GM23338 (cell line): ENCODE data around the gene ZNF48. TPM values are rescaled to one million over a fixed set of nuclear protein-coding genes. Genes with fewer than 3 reads are reported as not detected.

Source experiments
- ATAC-seq: fragments of 200-7000 bp; cut with Tn5 transposase; 3 replicates; pipeline ENCODE4 v1.9.1; 2020
- DNase-seq: peaks from one replicate; pipeline ENCODE4 v3.0.0-alpha.2; 2015; ENCODE audit warnings: low spot score
- H2AFZ ChIP-seq: fragments of 200-600 bp; sonication (generic); 2 replicates; pipeline ENCODE4 v1.8.0; 2016; ENCODE audit warnings: antibody characterized with exemption, mild to moderate bottlenecking, moderate library complexity
- H3F3A ChIP-seq: fragments of 200-600 bp; sonication (generic); replicated peaks from 2 replicates; pipeline ENCODE4 v1.8.0; 2017; ENCODE audit warnings: antibody characterized with exemption, mixed run types, low read depth
- H3K27ac ChIP-seq: fragments of 200-600 bp; sonication (generic); 2 replicates; pipeline ENCODE4 v1.6.1; 2016; ENCODE audit warnings: low read depth
- H3K27me3 ChIP-seq: fragments of 200-600 bp; sonication (generic); 2 replicates; pipeline ENCODE4 v1.8.0; 2016; ENCODE audit warnings: mild to moderate bottlenecking, mixed run types, moderate library complexity; ENCODE audit not compliant: insufficient read depth
- H3K36me3 ChIP-seq: fragments of 200-600 bp; sonication (generic); 2 replicates; pipeline ENCODE4 v1.8.0; 2016; ENCODE audit warnings: mild to moderate bottlenecking; ENCODE audit not compliant: insufficient read depth
- H3K4me1 ChIP-seq: fragments of 200-600 bp; sonication (generic); 2 replicates; pipeline ENCODE4 v1.8.0; 2016; ENCODE audit warnings: mild to moderate bottlenecking, moderate library complexity; ENCODE audit not compliant: insufficient read depth
- H3K4me2 ChIP-seq: fragments of 200-600 bp; sonication (generic); 2 replicates; pipeline ENCODE4 v1.7.1; 2017; ENCODE audit warnings: mixed run types
- H3K4me3 ChIP-seq: fragments of 200-600 bp; sonication (generic); 2 replicates; pipeline ENCODE4 v1.6.1; 2016; ENCODE audit warnings: mixed run types
- H3K79me2 ChIP-seq: fragments of 200-600 bp; sonication (generic); replicated peaks from 2 replicates; pipeline ENCODE4 v1.8.0; 2017; ENCODE audit warnings: mild to moderate bottlenecking; ENCODE audit not compliant: insufficient read depth
- H3K9me2 ChIP-seq: fragments of 200-600 bp; sonication (generic); 2 replicates; pipeline ENCODE4 v1.8.0; 2017; ENCODE audit not compliant: insufficient read depth
- H4K20me1 ChIP-seq: fragments of 200-600 bp; sonication (generic); replicated peaks from 2 replicates; pipeline ENCODE4 v1.8.0; 2017; ENCODE audit warnings: mild to moderate bottlenecking; ENCODE audit not compliant: insufficient read depth
- H3K27ac Mint-ChIP-seq: 2 replicates; pipeline ENCODE4 v1.8.0; 2020; ENCODE audit warnings: inconsistent platforms, mild to moderate bottlenecking, moderate library complexity, mixed read lengths
- H3K27me3 Mint-ChIP-seq: 3 replicates; pipeline ENCODE4 v1.8.0; 2022; ENCODE audit warnings: low read depth, mild to moderate bottlenecking, moderate library complexity, mixed read lengths, inconsistent platforms; ENCODE audit not compliant: insufficient read depth, poor library complexity
- H3K36me3 Mint-ChIP-seq: 3 replicates; pipeline ENCODE4 v1.8.0; 2021; ENCODE audit warnings: low read depth, mild to moderate bottlenecking, inconsistent platforms, moderate library complexity, mixed read lengths
- H3K4me1 Mint-ChIP-seq: 3 replicates; pipeline ENCODE4 v1.8.0; 2020; ENCODE audit warnings: mild to moderate bottlenecking, inconsistent platforms, mixed read lengths
- H3K4me3 Mint-ChIP-seq: 3 replicates; pipeline ENCODE4 v1.8.0; 2021; ENCODE audit warnings: moderate library complexity, mild to moderate bottlenecking, inconsistent platforms, mixed read lengths
- H3K9me3 Mint-ChIP-seq: 3 replicates; pipeline ENCODE4 v1.8.0; 2020; ENCODE audit warnings: moderate library complexity, mild to moderate bottlenecking, inconsistent platforms, mixed read lengths
- CTCF ChIP-seq, 2 experiments: fragments of 200-600 bp in 1 of 2; sonication (generic) in 1 of 2; conservative IDR thresholded peaks; 2 replicates each; pipeline versions ENCODE4 v1.5.1 to v1.6.1; 2016 to 2017; ENCODE audit warnings: antibody characterized with exemption in 2 of 2, low read depth in 2 of 2, mild to moderate bottlenecking in 2 of 2, moderate library complexity in 1 of 2
- ETS1 ChIP-seq: IDR thresholded peaks from 2 replicates; pipeline ENCODE4 v1.6.1; 2016; ENCODE audit warnings: antibody characterized with exemption
- POLR2AphosphoS5 ChIP-seq: IDR thresholded peaks from 2 replicates; pipeline ENCODE4 v1.6.1; 2016; ENCODE audit warnings: antibody characterized with exemption, low read depth
- ZNF114 ChIP-seq: fragments of 250-450 bp; sonication (Bioruptor Pico); IDR thresholded peaks from 2 replicates; pipeline ENCODE4 v1.5.0; 2020; ENCODE audit warnings: mild to moderate bottlenecking, moderate library complexity
- ZNF462 ChIP-seq: fragments of 250-450 bp; sonication (Bioruptor Pico); IDR thresholded peaks from 2 replicates; pipeline ENCODE4 v1.5.0; 2020; ENCODE audit warnings: mild to moderate bottlenecking, moderate library complexity
- polyA plus RNA-seq: library from polyadenylated mRNA; unstranded; fragments of >200 nt; fragmentation: Nextera tagmentation; extraction: Ambion mirVana; gene quantifications from 2 replicates; pipeline ENCODE4 v1.2.1, GENCODE V29; 2016
- total RNA-seq: library from RNA; depleted of rRNA; stranded (reverse); fragments of >200 nt; shearing (Covaris generic); gene quantifications from 2 replicates; pipeline ENCODE4 v1.2.3, GENCODE V29; 2014

ZNF48 gene
- total and polyA plus RNA-seq, 2 experiments from 2014 or later = 4.8 to 44.3 TPM

GRCh38 chr16:30429418-30429677, 34.1 kb downstream of the ZNF48 start:
- ATAC-seq (peak; percentile 57), DNase-seq (peak; percentile 75)
- H3K27me3 Mint-ChIP-seq = peaks cover 9% of the 10 kb centered on the region
- H3K79me2 ChIP-seq = peaks cover 32% of the 10 kb centered on the region
- 0 out of 2 replicates have a peak overlapping the region, but pooled peaks have one; percentile 19 for H2AFZ ChIP-seq
- peaks cover 15% of the 10 kb centered on the region for H3K4me1 ChIP-seq
- H3K4me1 Mint-ChIP-seq = peaks cover 11% of the 10 kb centered on the region
- H3K9me3 Mint-ChIP-seq = no peaks in the 10 kb centered on the region; the same call in 2 of the 3 replicates
- H4K20me1 ChIP-seq = peaks cover 10% of the 10 kb centered on the region; the same call in 1 of the 2 replicates
- peaks cover 39% of the 10 kb centered on the region for H3K36me3 Mint-ChIP-seq
- H3K27ac Mint-ChIP-seq = 0 out of 2 replicates have a peak overlapping the region, but pooled peaks have one; percentile 45
- H3K4me3 ChIP-seq = peak overlapping the region; percentile 67
- H3F3A ChIP-seq = peaks cover 11% of the 10 kb centered on the region
- peaks cover 7% of the 10 kb centered on the region; the same call in 1 of the 2 replicates for H3K36me3 ChIP-seq
- H3K4me3 Mint-ChIP-seq = no peak overlapping the region
- H3K4me2 ChIP-seq = peak overlapping the region; percentile 91
- H3K27ac ChIP-seq = no peak overlapping the region
- 0 out of 2 replicates have a peak, but pooled peaks have one; percentile 12 for TF ChIP-seq ETS1
- no peak for TF ChIP-seq ZNF114 (CRISPR knock-in tag)
- no peaks in the 10 kb centered on the region for H3K9me2 ChIP-seq
- H3K27me3 ChIP-seq = no peaks in the 10 kb centered on the region

DNA sequence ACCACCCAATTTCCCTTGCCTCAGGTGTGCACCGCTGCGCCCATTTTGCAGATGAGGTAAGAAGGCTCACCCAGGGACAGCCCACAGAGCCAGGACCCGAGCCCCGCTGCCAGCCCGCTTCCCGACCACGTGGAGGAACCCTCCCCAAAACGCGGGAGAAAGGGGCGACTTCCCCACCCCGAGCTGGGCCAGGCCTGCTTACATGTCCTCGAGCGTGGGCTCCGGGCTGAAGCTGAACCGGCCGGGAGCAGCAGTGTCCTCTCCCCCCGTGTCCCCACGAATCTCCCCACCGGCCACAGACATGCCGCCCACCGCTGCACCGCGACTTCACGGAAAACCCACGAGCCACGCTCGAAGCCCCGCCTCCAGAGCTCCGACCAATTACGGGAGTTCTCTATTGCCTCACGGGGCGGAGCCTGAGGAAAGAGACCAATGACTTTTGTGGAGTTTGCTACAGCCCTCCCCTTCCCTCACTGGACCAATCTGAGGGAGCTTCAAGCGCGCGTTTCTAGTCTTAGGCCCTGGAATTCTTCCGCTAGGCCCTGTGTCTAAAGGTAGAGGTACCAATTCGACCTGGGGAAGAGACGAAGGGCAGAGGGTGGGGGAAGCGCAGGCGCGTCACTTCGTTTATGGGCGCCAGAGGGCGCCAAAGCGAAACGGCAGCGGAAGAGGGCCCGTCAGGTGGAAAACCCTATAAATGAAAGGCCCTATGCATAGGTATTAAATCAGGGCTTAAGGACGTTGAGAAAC, 34.6 kb downstream of the ZNF48 start, which contains the start of gene DCTPP1:
Gene DCTPP1 (minus strand): TSS at position 353 of the 750 bp plus-strand sequence. CDS start 50 bp downstream, at position 303.
- Histone ChIP-seq H4K20me1 (peaks cover 10% of the 10 kb centered on the region; the same call in 1 of the 2 replicates), H3K79me2 (peaks cover 32% of the 10 kb centered on the region), H3K27me3 (no peaks in the 10 kb centered on the region), H2AFZ (peak within 1 kb of the TSS; percentile 95), H3K27ac (peak within 1 kb of the TSS; percentile 56; the same call in 1 of the 2 replicates), H3F3A (peaks cover 11% of the 10 kb centered on the region), H3K36me3 (peaks cover 7% of the 10 kb centered on the region; the same call in 1 of the 2 replicates), H3K4me3 (peak within 1 kb of the TSS; percentile 67), H3K4me1 (peaks cover 15% of the 10 kb centered on the region), H3K4me2 (peak within 1 kb of the TSS; percentile 91), H3K9me2 (no peaks in the 10 kb centered on the region)
- Mint-ChIP-seq H3K4me1 (peaks cover 11% of the 10 kb centered on the region), H3K4me3 (no peak within 1 kb of the TSS), H3K9me3 (no peaks in the 10 kb centered on the region; the same call in 2 of the 3 replicates), H3K36me3 (peaks cover 34% of the 10 kb centered on the region), H3K27me3 (peaks cover 13% of the 10 kb centered on the region), H3K27ac (0 out of 2 replicates have a peak within 1 kb of the TSS, but pooled peaks have one; percentile 45)
- ATAC-seq (peak; percentile 97), DNase-seq (peak; percentile 100)
- TF ChIP-seq POLR2AphosphoS5 (peak; percentile 68), ZNF462 (CRISPR knock-in tag) (no peak), ETS1 (0 out of 2 replicates have a peak, but pooled peaks have one; percentile 2), CTCF (conservative IDR thresholded peaks at IDR 0.05; ENCODE audit: low read depth in 2 of 2) (peak; percentile 84 to 95)
